Thymus (tissue), 14 donors: ENCODE measurements around the gene PARD3B. TPM values are rescaled to one million over a fixed set of nuclear protein-coding genes. Genes with fewer than 3 reads are reported as not detected.

Experiments
- DNase-seq, 9 donors: peaks; one replicate each; pipeline ENCODE4 v3.0.0-alpha.2; 2013; ENCODE audit warnings: low spot score in 9 of 9, low read depth in 6 of 9, missing footprints in 1 of 9
- H3K27ac ChIP-seq, 2 donors: one replicate each; pipeline ENCODE4 v1.5.1; 2013; ENCODE audit warnings: control low read depth in 1 of 2, low read depth in 1 of 2, low read length in 1 of 2, mild to moderate bottlenecking in 1 of 2, moderate library complexity in 1 of 2
- H3K27me3 ChIP-seq, 2 donors: one replicate each; pipeline ENCODE4 v1.5.1; 2013; ENCODE audit warnings: low read length in 1 of 2; ENCODE audit not compliant: control insufficient read depth in 2 of 2, insufficient read depth in 1 of 2
- H3K36me3 ChIP-seq, 2 donors: one replicate each; pipeline ENCODE4 v1.5.1; 2013; ENCODE audit warnings: low read length in 1 of 2, mild to moderate bottlenecking in 1 of 2, moderate library complexity in 1 of 2; ENCODE audit not compliant: control insufficient read depth in 2 of 2, insufficient read depth in 2 of 2
- H3K4me1 ChIP-seq, 2 donors: one replicate each; pipeline ENCODE4 v1.5.1; 2013; ENCODE audit warnings: low read length in 2 of 2; ENCODE audit not compliant: control insufficient read depth in 2 of 2, insufficient read depth in 2 of 2
- H3K4me3 ChIP-seq, 2 donors: one replicate each; pipeline ENCODE4 v1.5.1; 2013; ENCODE audit warnings: low read length in 2 of 2, control low read depth in 1 of 2, mild to moderate bottlenecking in 1 of 2
- H3K9me3 ChIP-seq, 2 donors: one replicate each; pipeline ENCODE4 v1.5.1; 2013; ENCODE audit warnings: low read length in 1 of 2, mild to moderate bottlenecking in 1 of 2; ENCODE audit not compliant: control insufficient read depth in 2 of 2, insufficient read depth in 1 of 2
- WGBS: extraction: QIAGEN DNeasy Blood & Tissue Kit; methylation state at CpG from one replicate; pipeline ENCODE4 v1.1.7; 2013; 5-methylcytosine and 5-hydroxymethylcytosine counted together
- long read RNA-seq, 10 donors: transcript quantifications; one replicate each; lab custom pipeline, GENCODE V29; 2026
- polyA plus RNA-seq: library from polyadenylated mRNA; stranded (reverse); fragments of 200-250 nt; gene quantifications from one replicate; pipeline ENCODE4 v1.2.3, GENCODE V29; 2013
- total RNA-seq: library from RNA; stranded (reverse); fragments of 120-200 nt; gene quantifications from one replicate; pipeline ENCODE4 v1.2.4, GENCODE V29; 2013
- donor health status: healthy.

Gene PARD3B
- 2.4 TPM for total RNA-seq
- 1.0 TPM for polyA plus RNA-seq
- long read RNA-seq, donor 1 = 0 reads
- long read RNA-seq, donor 2 = 0 reads
- long read RNA-seq, donor 3 = 0 reads
- long read RNA-seq, donor 4 = 0 reads
- long read RNA-seq, donor 5 = 0 reads
- long read RNA-seq, donor 6 = 0 reads
- long read RNA-seq, donor 7 = 0 reads
- long read RNA-seq, donor 8 = 0 reads
- long read RNA-seq, donor 9 = 0 reads
- long read RNA-seq, donor 10 = 0 reads

GRCh38 chr2:204544961-204545860, at the start of gene PARD3B:
Gene PARD3B, plus strand, starts transcription at chr2:204545475. Its CDS starts 525 bp downstream, at chr2:204546000.
- no peaks in the 10 kb centered on the region for H3K36me3 ChIP-seq
- H3K4me1 ChIP-seq = peaks cover 0 to 5% of the 10 kb centered on the region in 2 donors
- H3K4me3 ChIP-seq = peak within 1 kb of the TSS; percentile 17 to 59
- WGBS = under 1% methylated on average over 82 of the region's 82 CpGs
- DNase-seq = peak in 7 of 9 donors; percentile 8 to 54 (median 23)
- H3K27me3 ChIP-seq = peaks cover 22 to 38% of the 10 kb centered on the region in 2 donors
- peak within 1 kb of the TSS in 1 of 2 donors; percentile 74 for H3K27ac ChIP-seq
- no peaks in the 10 kb centered on the region for H3K9me3 ChIP-seq

GRCh38 chr2:204496779-204497178, 48.5 kb upstream of the PARD3B start:
- 98% methylated on average over 4 of the region's 4 CpGs for WGBS
- DNase-seq = no peak
- Histone ChIP-seq H3K4me3 (no peak overlapping the region), H3K9me3 (no peaks in the 10 kb centered on the region), H3K36me3 (no peaks in the 10 kb centered on the region), H3K27ac (no peak overlapping the region), H3K27me3 (no peaks in the 10 kb centered on the region), H3K4me1 (no peaks in the 10 kb centered on the region)

- no peak overlapping the region for H3K4me3 ChIP-seq
- no peaks in the 10 kb centered on the region for H3K36me3 ChIP-seq
- H3K4me1 ChIP-seq = no peaks in the 10 kb centered on the region
- 91% methylated on average over 1 of the region's 1 CpG for WGBS
- H3K27ac ChIP-seq = no peak overlapping the region
- DNase-seq = no peak
- H3K9me3 ChIP-seq = no peaks in the 10 kb centered on the region
- no peaks in the 10 kb centered on the region for H3K27me3 ChIP-seq
Measured at GRCh38 chr2:204497855-204498254, 47.4 kb upstream of the PARD3B start.

GRCh38 chr2:204498291-204498690, 47.0 kb upstream of the PARD3B start:
- Histone ChIP-seq H3K4me1 (no peaks in the 10 kb centered on the region), H3K27me3 (no peaks in the 10 kb centered on the region), H3K4me3 (no peak overlapping the region), H3K27ac (no peak overlapping the region), H3K36me3 (no peaks in the 10 kb centered on the region), H3K9me3 (no peaks in the 10 kb centered on the region)
- 94% methylated on average over 3 of the region's 3 CpGs for WGBS
- DNase-seq = no peak

GRCh38 chr2:204503869-204504268, 41.4 kb upstream of the PARD3B start:
- Histone ChIP-seq H3K36me3 (no peaks in the 10 kb centered on the region), H3K4me1 (no peaks in the 10 kb centered on the region), H3K9me3 (no peaks in the 10 kb centered on the region), H3K27ac (no peak overlapping the region), H3K4me3 (no peak overlapping the region), H3K27me3 (no peaks in the 10 kb centered on the region)
- 91% methylated on average over 2 of the region's 2 CpGs for WGBS
- no peak for DNase-seq

- no peaks in the 10 kb centered on the region for H3K4me1 ChIP-seq
- DNase-seq = no peak
- no peaks in the 10 kb centered on the region for H3K27me3 ChIP-seq
- no peaks in the 10 kb centered on the region for H3K36me3 ChIP-seq
- no peak overlapping the region for H3K4me3 ChIP-seq
- no peak overlapping the region for H3K27ac ChIP-seq
- no peaks in the 10 kb centered on the region for H3K9me3 ChIP-seq
- 96% methylated on average over 2 of the region's 2 CpGs for WGBS
Measured at GRCh38 chr2:204504594-204504993, 40.7 kb upstream of the PARD3B start.

GRCh38 chr2:204505488-204505887, 39.8 kb upstream of the PARD3B start:
- H3K4me3 ChIP-seq = no peak overlapping the region
- no peaks in the 10 kb centered on the region for H3K4me1 ChIP-seq
- WGBS = 93% methylated on average over 2 of the region's 2 CpGs
- H3K27ac ChIP-seq = no peak overlapping the region
- no peaks in the 10 kb centered on the region for H3K27me3 ChIP-seq
- H3K36me3 ChIP-seq = no peaks in the 10 kb centered on the region
- no peak for DNase-seq
- H3K9me3 ChIP-seq = no peaks in the 10 kb centered on the region

- Histone ChIP-seq H3K36me3 (no peaks in the 10 kb centered on the region), H3K4me3 (no peak overlapping the region), H3K27ac (no peak overlapping the region), H3K4me1 (no peaks in the 10 kb centered on the region), H3K27me3 (no peaks in the 10 kb centered on the region), H3K9me3 (no peaks in the 10 kb centered on the region)
- WGBS = 97% methylated on average over 4 of the region's 4 CpGs
- no peak for DNase-seq
Measured at GRCh38 chr2:204505946-204506345, 39.3 kb upstream of the PARD3B start.

GRCh38 chr2:204507636-204508035, 37.6 kb upstream of the PARD3B start:
- H3K27ac ChIP-seq = no peak overlapping the region
- H3K4me3 ChIP-seq = no peak overlapping the region
- WGBS = 97% methylated on average over 5 of the region's 5 CpGs
- no peaks in the 10 kb centered on the region for H3K9me3 ChIP-seq
- no peaks in the 10 kb centered on the region for H3K27me3 ChIP-seq
- no peaks in the 10 kb centered on the region for H3K36me3 ChIP-seq
- DNase-seq = no peak
- H3K4me1 ChIP-seq = no peaks in the 10 kb centered on the region
